HG02852 (cell line): Measurements from ENCODE around the gene IARS2.
"Not testable (repeated sequence)": the region's sequence is repeated elsewhere in the genome, so short reads cannot be mapped to it uniquely, and the experiment has no call there.

ENCODE experiments used
- ATAC-seq: cut with Tn5 transposase; IDR thresholded peaks from one replicate; pipeline ENCODE4 v1.9.1; 2021; ENCODE audit warnings: mild to moderate bottlenecking, moderate library complexity; ENCODE audit not compliant: unreplicated experiment

The IARS2 gene

GRCh38 chr1:220112600-220112999 lies 18.7 kb downstream of the IARS2 start:
- ATAC-seq = not testable (repeated sequence)

GRCh38 chr1:220113136-220113695 lies 19.3 kb downstream of the IARS2 start:
- no peak for ATAC-seq

- ATAC-seq = no peak
Observed at GRCh38 chr1:220119043-220119512, 25.1 kb downstream of the IARS2 start.

GRCh38 chr1:220121791-220122530 lies 28.0 kb downstream of the IARS2 start:
- no peak for ATAC-seq

GRCh38 chr1:220123066-220123465 lies 29.1 kb downstream of the IARS2 start:
- no peak for ATAC-seq

- ATAC-seq = no peak
Observed at GRCh38 chr1:220123889-220124288, 30.0 kb downstream of the IARS2 start.

- ATAC-seq = no peak
Observed at GRCh38 chr1:220124542-220124941, 30.6 kb downstream of the IARS2 start.

- ATAC-seq = no peak
Observed at GRCh38 chr1:220127076-220127475, 33.1 kb downstream of the IARS2 start.

GRCh38 chr1:220129479-220130210 lies 35.7 kb downstream of the IARS2 start:
- no peak for ATAC-seq

- no peak for ATAC-seq
Observed at GRCh38 chr1:220135755-220136154, 41.8 kb downstream of the IARS2 start.

GRCh38 chr1:220137019-220137786 lies 43.3 kb downstream of the IARS2 start:
- ATAC-seq = no peak

GRCh38 chr1:220139966-220140365 lies 46.0 kb downstream of the IARS2 start:
- ATAC-seq = no peak

- ATAC-seq = no peak
Observed at GRCh38 chr1:220144051-220144450, 50.1 kb downstream of the IARS2 start.

- no peak for ATAC-seq
Observed at GRCh38 chr1:220149742-220150141, 55.8 kb downstream of the IARS2 start.

- no peak for ATAC-seq
Observed at GRCh38 chr1:220151454-220151853, 57.5 kb downstream of the IARS2 start.

GRCh38 chr1:220153147-220153546 lies 59.2 kb downstream of the IARS2 start:
- ATAC-seq = no peak

- no peak for ATAC-seq
Observed at GRCh38 chr1:220156620-220157146, 62.8 kb downstream of the IARS2 start.

GRCh38 chr1:220157738-220158137 lies 63.8 kb downstream of the IARS2 start:
- no peak for ATAC-seq

- not testable (repeated sequence) for ATAC-seq
Observed at GRCh38 chr1:220158530-220158929, 64.6 kb downstream of the IARS2 start.

- no peak for ATAC-seq
Observed at GRCh38 chr1:220159041-220159440, 65.1 kb downstream of the IARS2 start.

- ATAC-seq = no peak
Observed at GRCh38 chr1:220160027-220160426, 66.1 kb downstream of the IARS2 start.
